HCT116 (cell line): ENCODE results near the gene PIGC. TPM values are rescaled to one million over a fixed set of nuclear protein-coding genes. Genes with fewer than 3 reads are reported as not detected.

Experiments
- ATAC-seq: fragments of 200-7000 bp; cut with Tn5 transposase; 2 replicates; pipeline ENCODE4 v1.9.1; 2020; ENCODE audit warnings: mild to moderate bottlenecking, moderate library complexity
- BruUV-seq: library from RNA; stranded (reverse); fragments of 400-500 nt; replicated peaks from 2 replicates; lab custom pipeline; 2021; lab: Mats Ljungman, UMichigan
- CTCF ChIA-PET: fragments of 300-600 bp; sonication (Branson Sonifier 250); formaldehyde crosslinking; loops from one replicate; lab custom pipeline; 2021; ENCODE audit warnings: antibody characterized with exemption; lab: Charles Lee
- POLR2A ChIA-PET: fragments of 300-600, 350-600 bp; sonication (Branson Sonifier 250); formaldehyde crosslinking; loops from one replicate; lab custom pipeline; 2021; ENCODE audit warnings: antibody characterized with exemption; lab: Charles Lee
- RAD21 ChIA-PET, 2 experiments: fragments of 300-600 bp; sonication (Branson Sonifier 250); formaldehyde crosslinking; loops; one replicate each; lab custom pipeline; 2023; ENCODE audit warnings: low total read pairs in 2 of 2; ENCODE audit not compliant: uncharacterized antibody in 2 of 2, unreplicated experiment in 2 of 2, low non-redundant PET in 1 of 2; lab: Charles Lee
- DNase-seq: peaks from one replicate; pipeline ENCODE4 v3.0.0-alpha.2; 2010; ENCODE audit warnings: low read depth, low spot score
- H2AFZ ChIP-seq: fragments of 200-600 bp; shearing (Covaris generic), sonication (generic); 2 replicates; pipeline ENCODE4 v1.6.1; 2017; ENCODE audit warnings: low read depth, mixed run types, mixed read lengths, antibody characterized with exemption, low read length; ENCODE audit not compliant: poor library complexity, severe bottlenecking
- H3K27ac ChIP-seq: 2 replicates; pipeline ENCODE4 v1.5.1; 2012; ENCODE audit warnings: low read depth, low read length
- H3K27me3 ChIP-seq: fragments of 200-600 bp; sonication (generic); 2 replicates; pipeline ENCODE4 v1.6.1; 2016; ENCODE audit warnings: mixed run types, low read length, mixed read lengths; ENCODE audit not compliant: insufficient read depth
- H3K36me3 ChIP-seq, 2 experiments: fragments of 200-500 bp in 1 of 2; fragments of 200-600 bp in 1 of 2; sonication (Bioruptor generic) in 1 of 2; sonication (generic) in 1 of 2; 2 replicates each; pipeline versions ENCODE4 v1.5.1 to v1.6.1; 2014 to 2016; ENCODE audit warnings: low read length in 2 of 2, inconsistent platforms in 1 of 2, mixed read lengths in 1 of 2, mixed run types in 1 of 2; ENCODE audit not compliant: insufficient read depth in 2 of 2, control insufficient read depth in 1 of 2
- H3K4me1 ChIP-seq, 2 experiments: fragments of 200-600 bp in 1 of 2; sonication (generic) in 1 of 2; 2 replicates each; pipeline versions ENCODE4 v1.5.1 to v1.6.1; 2012 to 2017; ENCODE audit warnings: low read length in 2 of 2, inconsistent platforms in 1 of 2, mild to moderate bottlenecking in 1 of 2, mixed read lengths in 1 of 2, mixed run types in 1 of 2, moderate library complexity in 1 of 2; ENCODE audit not compliant: insufficient read depth in 2 of 2, control insufficient read depth in 1 of 2
- H3K4me2 ChIP-seq: fragments of 200-600 bp; sonication (generic); 2 replicates; pipeline ENCODE4 v1.6.1; 2017; ENCODE audit warnings: mixed run types, low read length, mixed read lengths
- H3K4me3 ChIP-seq, 2 experiments: fragments of 200-600 bp in 1 of 2; sonication (generic) in 1 of 2; replicated peaks in 1 of 2; 2 replicates each; pipeline ENCODE4 v1.5.1; 2011 to 2016; ENCODE audit warnings: low read length in 2 of 2, control low read depth in 1 of 2, low read depth in 1 of 2, mild to moderate bottlenecking in 1 of 2, mixed read lengths in 1 of 2, mixed run types in 1 of 2
- H3K79me2 ChIP-seq: fragments of 200-600 bp; sonication (generic); 2 replicates; pipeline ENCODE4 v1.6.1; 2017; ENCODE audit warnings: mild to moderate bottlenecking, mixed run types, low read length, moderate library complexity, mixed read lengths; ENCODE audit not compliant: insufficient read depth
- H3K9ac ChIP-seq: fragments of 200-600 bp; sonication (generic); 2 replicates; pipeline ENCODE4 v1.6.1; 2016; ENCODE audit warnings: low read length, mixed read lengths
- H3K9me2 ChIP-seq: fragments of 200-600 bp; sonication (generic), shearing (Covaris generic); 2 replicates; pipeline ENCODE4 v1.6.1; 2017; ENCODE audit warnings: mixed run types, mild to moderate bottlenecking, moderate library complexity; ENCODE audit not compliant: insufficient read depth
- H3K9me3 ChIP-seq, 2 experiments: fragments of 200-500 bp in 1 of 2; fragments of 200-600 bp in 1 of 2; sonication (Bioruptor generic) in 1 of 2; sonication (generic) in 1 of 2; 2 replicates each; pipeline ENCODE4 v1.6.1; 2014 to 2017; ENCODE audit warnings: low read length in 2 of 2, mixed read lengths in 2 of 2, inconsistent platforms in 1 of 2, low read depth in 1 of 2, mild to moderate bottlenecking in 1 of 2, mixed run types in 1 of 2, moderate library complexity in 1 of 2; ENCODE audit not compliant: control insufficient read depth in 1 of 2, insufficient read depth in 1 of 2
- H4K20me1 ChIP-seq: fragments of 200-600 bp; sonication (generic), shearing (Covaris generic); 2 replicates; pipeline ENCODE4 v1.6.1; 2017; ENCODE audit warnings: mixed run types, mild to moderate bottlenecking, moderate library complexity; ENCODE audit not compliant: insufficient read depth
- CBX3 ChIP-seq: IDR thresholded peaks from 2 replicates; pipeline ENCODE4 v1.6.1; 2012; ENCODE audit warnings: low read depth
- EZH2 ChIP-seq: fragments of 200-600 bp; sonication (generic); IDR thresholded peaks from 2 replicates; pipeline ENCODE4 v1.6.1; 2017; ENCODE audit warnings: antibody characterized with exemption, mixed run types
- REST ChIP-seq: IDR thresholded peaks from 2 replicates; pipeline ENCODE4 v1.6.1; 2012; ENCODE audit warnings: low read depth
- intact Hi-C: fragments of 100-400 bp; cut with micrococcal nuclease; formaldehyde crosslinking; loops from 2 replicates; pipeline ENCODE4 v1.10.0; 2022
- total RNA-seq: library from RNA; stranded (reverse); gene quantifications from one replicate; pipeline ENCODE4 v1.2.1, GENCODE V29; 2021; ENCODE audit not compliant: unreplicated experiment
- TF ChIP-seq, protein P1 (sequence below): IDR thresholded peaks from 2 replicates; pipeline ENCODE4 v1.6.1; 2012

The PIGC gene
- total RNA-seq, 1 experiment from 2014 or later = 11.9 TPM

GRCh38 chr1:172482044-172482443 lies 38.2 kb upstream of the PIGC start (continued):
- TF ChIP-seq REST (no peak), EZH2 (no peak)

GRCh38 chr1:172480431-172480830 lies 36.6 kb upstream of the PIGC start:
- H2AFZ ChIP-seq = no peak overlapping the region
- H3K79me2 ChIP-seq = no peaks in the 10 kb centered on the region
- H3K4me2 ChIP-seq = no peak overlapping the region
- ATAC-seq = no peak
- no peaks in the 10 kb centered on the region for H3K9me2 ChIP-seq
- no peaks in the 10 kb centered on the region for H4K20me1 ChIP-seq
- no peak for DNase-seq
- intact Hi-C loops = no loop called here
- H3K9ac ChIP-seq = no peak overlapping the region
- ChIA-PET RAD21 (no interaction called here), CTCF (no interaction called here), POLR2A (no interaction called here)
- BruUV-seq = no TSS peak
- no peak overlapping the region for H3K4me3 ChIP-seq
- H3K4me1 ChIP-seq = peaks cover 29 to 44% of the 10 kb centered on the region in 2 experiments
- no peak for TF ChIP-seq CBX3
- TF ChIP-seq, protein P1, sequence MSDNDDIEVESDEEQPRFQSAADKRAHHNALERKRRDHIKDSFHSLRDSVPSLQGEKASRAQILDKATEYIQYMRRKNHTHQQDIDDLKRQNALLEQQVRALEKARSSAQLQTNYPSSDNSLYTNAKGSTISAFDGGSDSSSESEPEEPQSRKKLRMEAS = no peak
- H3K36me3 ChIP-seq = no peaks in the 10 kb centered on the region
- H3K27me3 ChIP-seq = no peaks in the 10 kb centered on the region
- no peaks in the 10 kb centered on the region for H3K9me3 ChIP-seq
- no peak overlapping the region for H3K27ac ChIP-seq
